Upper lobe of left lung (tissue), 6 donors: ENCODE data around the gene ATP11A. TPM values are rescaled to one million over a fixed set of nuclear protein-coding genes. Genes with fewer than 3 reads are reported as not detected.

Source experiments
- ATAC-seq, 2 donors: fragments of 200-7000 bp; cut with Tn5 transposase; one replicate each; pipeline ENCODE4 v1.9.1; 2022; ENCODE audit warnings: mild to moderate bottlenecking in 2 of 2, moderate library complexity in 2 of 2; ENCODE audit not compliant: low FRiP score in 2 of 2
- DNase-seq, 2 donors: peaks; one replicate each; pipeline ENCODE4 v3.0.0-alpha.2; 2019 to 2020
- H3K27ac ChIP-seq, 4 donors: fragments of 200-600 bp; sonication (generic); one replicate each; pipeline ENCODE4 v1.5.1; 2016 to 2019
- H3K27me3 ChIP-seq, 4 donors: fragments of 200-600 bp; sonication (generic); one replicate each; pipeline ENCODE4 v1.5.1; 2017 to 2019
- H3K36me3 ChIP-seq, 4 donors: fragments of 200-600 bp; sonication (generic); one replicate each; pipeline ENCODE4 v1.5.1; 2016 to 2019
- H3K4me1 ChIP-seq, 4 donors: fragments of 200-600 bp; sonication (generic); one replicate each; pipeline ENCODE4 v1.5.1; 2018 to 2019
- H3K4me3 ChIP-seq, 4 donors: fragments of 200-600 bp; sonication (generic); one replicate each; pipeline ENCODE4 v1.5.1; 2017 to 2019; ENCODE audit warnings: mild to moderate bottlenecking in 2 of 4, moderate library complexity in 1 of 4
- H3K9me3 ChIP-seq, 4 donors: fragments of 200-600 bp; sonication (generic); one replicate each; pipeline ENCODE4 v1.5.1; 2018 to 2019
- CTCF ChIP-seq, 6 experiments: fragments of 450-650 bp in 4 of 6; fragments of 200-600 bp in 2 of 6; sonication (generic) in 2 of 6; IDR thresholded peaks; one replicate each; pipeline ENCODE4 v1.5.1; 2016 to 2019; ENCODE audit warnings: antibody characterized with exemption in 6 of 6
- EP300 ChIP-seq, 4 donors: sonication (generic); formaldehyde crosslinking; IDR thresholded peaks; one replicate each; pipeline ENCODE4 v1.5.1; 2017; ENCODE audit warnings: antibody characterized with exemption in 4 of 4, control low read depth in 2 of 4
- POLR2A ChIP-seq, 4 donors: fragments of 450-650 bp; IDR thresholded peaks; one replicate each; pipeline ENCODE4 v1.5.1; 2016 to 2017; ENCODE audit warnings: antibody characterized with exemption in 4 of 4, mild to moderate bottlenecking in 2 of 4
- POLR2AphosphoS5 ChIP-seq, 2 donors: sonication (generic); formaldehyde crosslinking; IDR thresholded peaks; one replicate each; pipeline ENCODE4 v1.5.1; 2017; ENCODE audit warnings: antibody characterized with exemption in 2 of 2
- WGBS, 2 donors: methylation state at CpG; one replicate each; pipeline ENCODE4 v1.1.5; 2017 to 2018; 5-methylcytosine and 5-hydroxymethylcytosine counted together
- total RNA-seq, 6 donors: library from RNA; depleted of rRNA in 4 of 6; stranded (reverse); fragments of >200 nt in 4 of 6; gene quantifications; one replicate each; pipeline versions ENCODE4 v1.1.0 to v1.2.1, GENCODE V29; 2016 to 2021
- donor health status: DM: no; HTN: no; CAD: no; lungs with moderate emphysema.
- donor health status: DM: no; HTN: yes; CAD: no; lungs with severe emphysema.

The ATP11A gene
- total RNA-seq, 6 donors from 2014 or later, result 159 to 285 (median 260) TPM

GRCh38 chr13:112755331-112755730 is 65.5 kb downstream of the ATP11A start:
- peak overlapping the region in 1 of 4 donors; percentile 28 for H3K27ac ChIP-seq
- 91 to 98% methylated on average over 14 to 15 of the region's 15 CpGs for WGBS, 2 donors

GRCh38 chr13:112756081-112756480 is 66.2 kb downstream of the ATP11A start:
- no peak for TF ChIP-seq CTCF (IDR thresholded peaks at IDR 0.05)
- TF ChIP-seq POLR2AphosphoS5 (IDR thresholded peaks at IDR 0.05), result no peak
- TF ChIP-seq EP300 (IDR thresholded peaks at IDR 0.05), result no peak
- no peak for TF ChIP-seq POLR2A (IDR thresholded peaks at IDR 0.05)
- Histone ChIP-seq H3K9me3 (no peaks in the 10 kb centered on the region), H3K27me3 (no peaks in the 10 kb centered on the region), H3K4me3 (no peak overlapping the region), H3K27ac (peak overlapping the region in 2 of 4 donors; percentile 10 to 48), H3K4me1 (peaks cover 14 to 37% (median 19%) of the 10 kb centered on the region in 4 donors), H3K36me3 (peaks cover 0 to 3% (median 2%) of the 10 kb centered on the region in 4 donors)
- DNase-seq, result no peak
- WGBS, 2 donors, result 86 to 89% methylated on average over 7 of the region's 7 CpGs
- no peak for ATAC-seq

More at GRCh38 chr13:112755331-112755730, 65.5 kb downstream of the ATP11A start:
- peaks cover 0 to 3% (median 2%) of the 10 kb centered on the region in 4 donors for H3K36me3 ChIP-seq
- DNase-seq (no peak), ATAC-seq (no peak)
- H3K4me3 ChIP-seq, result no peak overlapping the region
- peaks cover 7 to 30% (median 16%) of the 10 kb centered on the region in 4 donors for H3K4me1 ChIP-seq
- no peaks in the 10 kb centered on the region for H3K27me3 ChIP-seq
- TF ChIP-seq POLR2A (IDR thresholded peaks at IDR 0.05) (no peak), POLR2AphosphoS5 (IDR thresholded peaks at IDR 0.05) (no peak), EP300 (IDR thresholded peaks at IDR 0.05) (no peak), CTCF (IDR thresholded peaks at IDR 0.05) (no peak)
- no peaks in the 10 kb centered on the region for H3K9me3 ChIP-seq

- peak in 1 of 2 donors; percentile 73 for DNase-seq
- no peak overlapping the region for H3K4me3 ChIP-seq
- TF ChIP-seq EP300 (IDR thresholded peaks at IDR 0.05) (no peak), POLR2AphosphoS5 (IDR thresholded peaks at IDR 0.05) (no peak), CTCF (IDR thresholded peaks at IDR 0.05) (no peak), POLR2A (IDR thresholded peaks at IDR 0.05) (no peak)
- ATAC-seq, result no peak
- WGBS, 2 donors, result 91% methylated on average over 8 to 20 of the region's 20 CpGs
- peaks cover 0 to 3% (median 2%) of the 10 kb centered on the region in 4 donors for H3K36me3 ChIP-seq
- peaks cover 19 to 40% (median 23%) of the 10 kb centered on the region in 4 donors for H3K4me1 ChIP-seq
- H3K27ac ChIP-seq, result peak overlapping the region in 1 of 4 donors; percentile 48
- no peaks in the 10 kb centered on the region for H3K27me3 ChIP-seq
- H3K9me3 ChIP-seq, result no peaks in the 10 kb centered on the region
These were observed 66.7 kb downstream of the ATP11A start for GRCh38 chr13:112756511-112756966.

GRCh38 chr13:112756967-112757758 is 67.3 kb downstream of the ATP11A start:
- DNase-seq (no peak), ATAC-seq (no peak)
- WGBS, 2 donors, result 69 to 71% methylated on average over 16 of the region's 16 CpGs

More at GRCh38 chr13:112756967-112757758, 67.3 kb downstream of the ATP11A start:
- H3K9me3 ChIP-seq, result no peaks in the 10 kb centered on the region
- H3K27me3 ChIP-seq, result no peaks in the 10 kb centered on the region
- peaks cover 0 to 3% (median 2%) of the 10 kb centered on the region in 4 donors for H3K36me3 ChIP-seq
- TF ChIP-seq CTCF (IDR thresholded peaks at IDR 0.05) (no peak), POLR2AphosphoS5 (IDR thresholded peaks at IDR 0.05) (no peak), POLR2A (IDR thresholded peaks at IDR 0.05) (no peak), EP300 (IDR thresholded peaks at IDR 0.05) (no peak)
- H3K4me3 ChIP-seq, result no peak overlapping the region
- H3K27ac ChIP-seq, result no peak overlapping the region
- H3K4me1 ChIP-seq, result peaks cover 22 to 44% (median 28%) of the 10 kb centered on the region in 4 donors
